IMR-90 (cell line): ENCODE data around the gene TM7SF2. TPM values are rescaled to one million over a fixed set of nuclear protein-coding genes. Genes with fewer than 3 reads are reported as not detected.

Source experiments
- ATAC-seq: fragments of 200-7000 bp; cut with Tn5 transposase; 2 replicates; pipeline ENCODE4 v1.9.1; 2020; ENCODE audit warnings: low read depth, mild to moderate bottlenecking, moderate library complexity
- Bru-seq: library from RNA; stranded (reverse); fragments of 400-500 nt; gene quantifications from one replicate; lab custom pipeline; 2021; lab: Mats Ljungman, UMichigan
- BruChase-seq, 2 experiments: library from RNA; stranded (reverse); fragments of 400-500 nt; gene quantifications; one replicate each; lab custom pipeline; 2021; lab: Mats Ljungman, UMichigan
- BruUV-seq: library from RNA; stranded (reverse); fragments of 400-500 nt; replicated peaks from 2 replicates; lab custom pipeline; 2021; lab: Mats Ljungman, UMichigan
- CTCF ChIA-PET: fragments of 300-600 bp; formaldehyde crosslinking; extraction: SDS; loops from one replicate; lab custom pipeline; 2021; ENCODE audit warnings: antibody characterized with exemption; lab: Yijun Ruan, JAX
- POLR2A ChIA-PET: fragments of 300-600 bp; sonication (Branson Sonifier 250); formaldehyde crosslinking; loops from one replicate; lab custom pipeline; 2022; ENCODE audit warnings: antibody characterized with exemption; ENCODE audit not compliant: unreplicated experiment; lab: Charles Lee
- DNase-seq: peaks from one replicate; pipeline ENCODE4 v3.0.0; 2013
- H2AFZ ChIP-seq: replicated peaks from 2 replicates; pipeline ENCODE3; 2013; ENCODE audit warnings: low read length, mild to moderate bottlenecking; ENCODE audit not compliant: poor library complexity
- H2AK5ac ChIP-seq: 2 replicates; pipeline ENCODE4 v1.6.1; 2013; ENCODE audit warnings: low read depth, low read length, inconsistent platforms
- H2AK9ac ChIP-seq: replicated peaks from 2 replicates; pipeline ENCODE3; 2013; ENCODE audit warnings: mild to moderate bottlenecking, low read depth, low read length, moderate library complexity; ENCODE audit not compliant: poor library complexity
- H2BK120ac ChIP-seq: 2 replicates; pipeline ENCODE4 v1.6.1; 2013; ENCODE audit warnings: low read depth, low read length, inconsistent platforms
- H2BK15ac ChIP-seq: 3 replicates; pipeline ENCODE4 v1.6.1; 2013; ENCODE audit warnings: low read depth, low read length, inconsistent platforms
- H2BK20ac ChIP-seq: 2 replicates; pipeline ENCODE4 v1.6.1; 2013; ENCODE audit warnings: low read depth, mild to moderate bottlenecking, inconsistent platforms, low read length, moderate library complexity
- H2BK5ac ChIP-seq: 2 replicates; pipeline ENCODE4 v1.6.1; 2013; ENCODE audit warnings: mild to moderate bottlenecking, low read depth, low read length, inconsistent platforms; ENCODE audit not compliant: poor library complexity, severe bottlenecking
- H3K14ac ChIP-seq: replicated peaks from 2 replicates; pipeline ENCODE4 v1.6.1; 2013; ENCODE audit warnings: low read depth, low read length, inconsistent platforms
- H3K18ac ChIP-seq: 2 replicates; pipeline ENCODE4 v1.6.1; 2013; ENCODE audit warnings: low read depth, low read length, control low read depth
- H3K23ac ChIP-seq: 2 replicates; pipeline ENCODE4 v1.6.1; 2013; ENCODE audit warnings: low read depth, low read length, inconsistent platforms
- H3K27ac ChIP-seq: 2 replicates; pipeline ENCODE4 v1.5.1; 2013; ENCODE audit warnings: mild to moderate bottlenecking, control low read depth, low read length; ENCODE audit not compliant: insufficient read depth
- H3K27me3 ChIP-seq: 2 replicates; pipeline ENCODE4 v1.6.1; 2013; ENCODE audit warnings: low read length; ENCODE audit not compliant: control insufficient read depth, insufficient read depth
- H3K36me3 ChIP-seq: 2 replicates; pipeline ENCODE4 v1.6.1; 2013; ENCODE audit warnings: low read length, mixed read lengths; ENCODE audit not compliant: control insufficient read depth, insufficient read depth
- H3K4ac ChIP-seq: 2 replicates; pipeline ENCODE4 v1.6.1; 2013; ENCODE audit warnings: low read depth, low read length, inconsistent platforms
- H3K4me1 ChIP-seq: 2 replicates; pipeline ENCODE4 v1.6.1; 2013; ENCODE audit warnings: low read length, mixed read lengths; ENCODE audit not compliant: control insufficient read depth, insufficient read depth
- H3K4me2 ChIP-seq: 2 replicates; pipeline ENCODE4 v1.6.1; 2013; ENCODE audit warnings: low read depth, mild to moderate bottlenecking, control low read depth, low read length, moderate library complexity
- H3K4me3 ChIP-seq: 2 replicates; pipeline ENCODE4 v1.5.1; 2013; ENCODE audit warnings: low read depth, mild to moderate bottlenecking, control low read depth, low read length, moderate library complexity; ENCODE audit not compliant: insufficient read depth
- H3K56ac ChIP-seq: 2 replicates; pipeline ENCODE4 v1.6.1; 2013; ENCODE audit warnings: low read length, inconsistent platforms; ENCODE audit not compliant: insufficient read depth; ENCODE audit errors: extremely low read depth
- H3K79me1 ChIP-seq, 2 experiments: 2 replicates each; pipeline ENCODE4 v1.6.1; 2013; ENCODE audit warnings: low read length in 2 of 2, inconsistent platforms in 1 of 2, low read depth in 1 of 2
- H3K9ac ChIP-seq: 2 replicates; pipeline ENCODE4 v1.6.1; 2013; ENCODE audit warnings: low read depth, low read length, control low read depth
- H3K9me1 ChIP-seq: 2 replicates; pipeline ENCODE4 v1.6.1; 2013; ENCODE audit warnings: low read length, inconsistent platforms; ENCODE audit not compliant: insufficient read depth
- H3K9me3 ChIP-seq: 2 replicates; pipeline ENCODE4 v1.6.1; 2013; ENCODE audit warnings: low read length; ENCODE audit not compliant: control insufficient read depth, insufficient read depth
- H4K20me1 ChIP-seq: 2 replicates; pipeline ENCODE4 v1.6.1; 2013; ENCODE audit warnings: low read length, inconsistent platforms; ENCODE audit not compliant: insufficient read depth
- H4K5ac ChIP-seq: 2 replicates; pipeline ENCODE4 v1.6.1; 2013; ENCODE audit warnings: mild to moderate bottlenecking, low read depth, low read length, control low read depth
- H4K8ac ChIP-seq, 2 experiments: 2 replicates each; pipeline ENCODE4 v1.6.1; 2013; ENCODE audit warnings: low read depth in 2 of 2, low read length in 2 of 2, control low read depth in 1 of 2, inconsistent platforms in 1 of 2
- H4K91ac ChIP-seq: 2 replicates; pipeline ENCODE4 v1.6.1; 2013; ENCODE audit warnings: low read depth, low read length, inconsistent platforms; ENCODE audit not compliant: insufficient read depth
- CHD1 ChIP-seq: IDR thresholded peaks from 2 replicates; pipeline ENCODE4 v1.6.1; 2012; ENCODE audit warnings: low read depth, low read length, improper control_type of control experiment
- MXI1 ChIP-seq: IDR thresholded peaks from 2 replicates; pipeline ENCODE4 v1.6.1; 2012; ENCODE audit warnings: low read depth, mild to moderate bottlenecking, low read length, moderate library complexity, borderline replicate concordance
- POLR2A ChIP-seq: IDR thresholded peaks from 2 replicates; pipeline ENCODE4 v1.6.1; 2012; ENCODE audit warnings: mild to moderate bottlenecking, low read depth, low read length
- RCOR1 ChIP-seq: IDR thresholded peaks from 2 replicates; pipeline ENCODE4 v1.6.1; 2012; ENCODE audit warnings: mild to moderate bottlenecking, low read length, improper control_type of control experiment; ENCODE audit not compliant: insufficient replicate concordance
- RFX5 ChIP-seq: IDR thresholded peaks from 2 replicates; pipeline ENCODE4 v1.8.0; 2012; ENCODE audit warnings: low read depth, mild to moderate bottlenecking, low read length, moderate library complexity
- WGBS, 2 experiments: methylation state at CpG; one replicate each; pipeline versions ENCODE4 v1.1.5 to v1.1.7; 2013; ENCODE audit warnings: missing lambda C conversion rate in 2 of 2; ENCODE audit not compliant: insufficient read length in 1 of 2; ENCODE audit errors: extremely low coverage in 2 of 2; 5-methylcytosine and 5-hydroxymethylcytosine counted together
- dilution Hi-C: fragments of 300-500 bp; cut with HindIII; formaldehyde crosslinking; loops from one replicate; pipeline ENCODE4 v1.14.3; 2018; ENCODE audit warnings: low sequenced_read_pairs; ENCODE audit not compliant: unreplicated experiment
- in situ Hi-C: fragments of 300-500 bp; cut with MboI; formaldehyde crosslinking; loops from 3 replicates; pipeline ENCODE4 v1.14.3; 2019; ENCODE audit warnings: low sequenced_read_pairs, inconsistent platforms, mixed read lengths
- intact Hi-C: fragments of 100-400 bp; cut with micrococcal nuclease; formaldehyde crosslinking; loops from 2 replicates; pipeline ENCODE4 v1.10.0; 2022
- long read RNA-seq: library from polyadenylated mRNA; unstranded; transcript quantifications from one replicate; pipeline ENCODE4 v2.0.0, GENCODE V29; 2021; ENCODE audit not compliant: unreplicated experiment
- polyA plus RNA-seq, 3 experiments: library from polyadenylated mRNA; depleted of rRNA; stranded (reverse); fragments of >200 nt; gene quantifications; 2 replicates each; pipeline ENCODE4 v1.2.3, GENCODE V29; 2012; ENCODE audit warnings: low replicate concordance in 1 of 3
- total RNA-seq: library from RNA; depleted of rRNA; stranded (reverse); fragments of >200 nt; gene quantifications from 2 replicates; pipeline ENCODE4 v1.2.3, GENCODE V29; 2012; rRNA removed
- TF ChIP-seq, protein P1 (sequence below): conservative IDR thresholded peaks from 2 replicates; pipeline ENCODE4 v1.5.1; 2012; ENCODE audit warnings: mild to moderate bottlenecking, low read depth, low read length, improper control_type of control experiment

Gene TM7SF2
- total RNA-seq (4.7 and 5.7 TPM in 2 replicates), polyA plus RNA-seq (2012; rRNA removed) (7.6 and 11.5 TPM in 2 replicates), Bru-seq, nascent RNA (percentile 38 among the genes with signal in this experiment), BruChase-seq, experiment 1, labeled RNA remaining after a 6-hour chase (percentile 49 among the genes with signal in this experiment), BruChase-seq, experiment 2, labeled RNA remaining after a 2-hour chase (percentile 46 among the genes with signal in this experiment)
- polyA plus RNA-seq (2012; cell fraction: cytosol; rRNA removed): 12.0 and 19.9 TPM in 2 replicates
- 27.7 and 50.8 TPM in 2 replicates for polyA plus RNA-seq (2012; cell fraction: nucleus; rRNA removed; ENCODE audit: low replicate concordance)
- long read RNA-seq, transcript TM7SF2-201 (10 exons, 1,722 nt): major isoform, 7 of 12 reads
- long read RNA-seq, partial matches to known transcripts: 2 of 12 reads
- long read RNA-seq, other reads (novel, unspliced or antisense): 2 of 12 reads

DNA sequence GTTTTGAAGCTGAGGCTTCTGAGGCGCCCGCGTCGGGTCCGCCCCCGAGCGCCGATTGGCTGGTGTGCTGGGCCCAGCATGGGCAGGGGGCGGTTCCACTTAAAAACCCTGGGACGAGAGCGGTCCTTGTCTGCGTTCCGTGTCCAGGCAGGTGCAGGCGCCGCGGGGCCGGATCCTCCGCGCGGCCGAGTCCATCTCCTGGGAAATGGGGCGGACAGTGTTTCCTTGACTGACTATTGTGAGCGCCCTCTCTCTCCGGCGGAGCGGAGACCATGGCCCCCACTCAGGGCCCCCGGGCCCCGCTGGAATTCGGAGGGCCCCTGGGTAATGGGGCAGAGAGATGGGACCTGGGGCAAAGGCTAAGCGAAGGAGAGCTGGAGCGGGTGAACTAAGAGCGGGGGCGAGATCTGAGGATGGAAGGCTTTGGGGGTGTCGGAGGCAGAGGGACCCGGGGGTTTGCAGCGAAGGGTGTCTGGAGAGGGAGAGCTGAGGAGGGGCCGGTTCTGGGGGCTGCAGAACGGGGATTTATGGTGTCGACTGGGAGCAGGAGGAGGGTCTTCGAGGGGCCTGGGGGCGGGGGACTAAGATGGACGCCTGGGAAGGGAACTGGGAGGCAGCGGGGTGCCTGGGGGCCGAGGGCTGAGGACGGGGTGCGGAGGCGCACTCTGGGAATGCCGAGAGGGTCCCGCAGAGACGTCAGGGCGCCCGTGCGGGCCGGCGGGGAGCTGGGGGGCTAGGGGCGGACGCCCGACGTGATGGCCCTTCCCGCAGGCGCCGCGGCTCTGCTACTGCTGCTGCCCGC lies at the start of gene TM7SF2:
Gene TM7SF2, plus strand, starts transcription at position 129 of the 802 bp plus-strand sequence. Its CDS starts 144 bp downstream, at position 273.
- H2BK20ac ChIP-seq: no peak within 1 kb of the TSS
- H4K20me1 ChIP-seq: peaks cover 11% of the 10 kb centered on the region; the same call in 1 of the 2 replicates
- 0 out of 2 replicates have a peak, but pooled peaks cover 2% of the 10 kb centered on the region for H3K9me1 ChIP-seq
- no peak within 1 kb of the TSS; the same call in 1 of the 2 replicates for H3K23ac ChIP-seq
- no peak within 1 kb of the TSS for H3K18ac ChIP-seq
- no peak within 1 kb of the TSS for H2BK5ac ChIP-seq
- H2AK9ac ChIP-seq: peak within 1 kb of the TSS; percentile 92
- H3K9ac ChIP-seq: peak within 1 kb of the TSS; percentile 16; the same call in 1 of the 2 replicates
- ATAC-seq: peak; percentile 84
- in situ Hi-C loops (no loop called here), dilution Hi-C loops (no loop called here), intact Hi-C loops (loop anchor here (2.0 to 5.0 kb wide), 2 partner anchors 140 to 265 kb away; no protein-coding TSS in a partner anchor)
- peak within 1 kb of the TSS; percentile 5 to 88; a peak in 2 of 4 replicates for H4K8ac ChIP-seq
- H3K79me1 ChIP-seq: peaks cover 0 to 31% of the 10 kb centered on the region in 2 experiments
- BruUV-seq: no TSS peak
- H4K91ac ChIP-seq: no peak within 1 kb of the TSS
- no peak within 1 kb of the TSS for H3K56ac ChIP-seq
- peak within 1 kb of the TSS; percentile 88 for H3K4me2 ChIP-seq
- no peaks in the 10 kb centered on the region for H3K27me3 ChIP-seq
- no peaks in the 10 kb centered on the region for H3K9me3 ChIP-seq
- H3K27ac ChIP-seq: no peak within 1 kb of the TSS
- peaks cover 11% of the 10 kb centered on the region for H3K36me3 ChIP-seq
- H2BK120ac ChIP-seq: no peak within 1 kb of the TSS
- no peak within 1 kb of the TSS; the same call in 1 of the 2 replicates for H2AK5ac ChIP-seq
- H2AFZ ChIP-seq: peak within 1 kb of the TSS; percentile 95
- peak; percentile 86 for DNase-seq
- no peak within 1 kb of the TSS; the same call in 1 of the 2 replicates for H4K5ac ChIP-seq
- CTCF ChIA-PET: interaction anchor here (1.0 to 3.5 kb wide), 2 partner anchors 13 to 71 kb away, joined by 3 to 15 read pairs; partner anchors contain the start of gene SAC3D1
- H3K4ac ChIP-seq: peak within 1 kb of the TSS; percentile 62
- POLR2A ChIA-PET: interaction anchor here (0.6 to 1.0 kb wide), 2 partner anchors 10 to 12 kb away, joined by 3 to 5 read pairs; partner anchors contain the start of genes FAU and MRPL49
- H3K4me1 ChIP-seq: peaks cover 20% of the 10 kb centered on the region
- no peak within 1 kb of the TSS for H2BK15ac ChIP-seq
- 2% methylated on average over 44 of the region's 64 CpGs; no CpG with 5 or more reads in 1 of the 2 experiments for WGBS, 2 experiments
- H3K4me3 ChIP-seq: peak within 1 kb of the TSS; percentile 43
- H3K14ac ChIP-seq: no peak within 1 kb of the TSS
- TF ChIP-seq CHD1 (no peak), POLR2A (peak; percentile 59; the same call in 1 of the 2 replicates), RFX5 (no peak), MXI1 (peak; percentile 29; the same call in 1 of the 2 replicates), RCOR1 (no peak)
- TF ChIP-seq, protein P1, sequence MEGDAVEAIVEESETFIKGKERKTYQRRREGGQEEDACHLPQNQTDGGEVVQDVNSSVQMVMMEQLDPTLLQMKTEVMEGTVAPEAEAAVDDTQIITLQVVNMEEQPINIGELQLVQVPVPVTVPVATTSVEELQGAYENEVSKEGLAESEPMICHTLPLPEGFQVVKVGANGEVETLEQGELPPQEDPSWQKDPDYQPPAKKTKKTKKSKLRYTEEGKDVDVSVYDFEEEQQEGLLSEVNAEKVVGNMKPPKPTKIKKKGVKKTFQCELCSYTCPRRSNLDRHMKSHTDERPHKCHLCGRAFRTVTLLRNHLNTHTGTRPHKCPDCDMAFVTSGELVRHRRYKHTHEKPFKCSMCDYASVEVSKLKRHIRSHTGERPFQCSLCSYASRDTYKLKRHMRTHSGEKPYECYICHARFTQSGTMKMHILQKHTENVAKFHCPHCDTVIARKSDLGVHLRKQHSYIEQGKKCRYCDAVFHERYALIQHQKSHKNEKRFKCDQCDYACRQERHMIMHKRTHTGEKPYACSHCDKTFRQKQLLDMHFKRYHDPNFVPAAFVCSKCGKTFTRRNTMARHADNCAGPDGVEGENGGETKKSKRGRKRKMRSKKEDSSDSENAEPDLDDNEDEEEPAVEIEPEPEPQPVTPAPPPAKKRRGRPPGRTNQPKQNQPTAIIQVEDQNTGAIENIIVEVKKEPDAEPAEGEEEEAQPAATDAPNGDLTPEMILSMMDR: no peak
